Measurements from ENCODE around the gene LNP1. TPM values are rescaled to one million over a fixed set of nuclear protein-coding genes. Genes with fewer than 3 reads are reported as not detected.

LNP1 gene
- total and polyA plus RNA-seq, 4 donors, result 1.1 to 4.7 (median 1.5) TPM

DNA sequence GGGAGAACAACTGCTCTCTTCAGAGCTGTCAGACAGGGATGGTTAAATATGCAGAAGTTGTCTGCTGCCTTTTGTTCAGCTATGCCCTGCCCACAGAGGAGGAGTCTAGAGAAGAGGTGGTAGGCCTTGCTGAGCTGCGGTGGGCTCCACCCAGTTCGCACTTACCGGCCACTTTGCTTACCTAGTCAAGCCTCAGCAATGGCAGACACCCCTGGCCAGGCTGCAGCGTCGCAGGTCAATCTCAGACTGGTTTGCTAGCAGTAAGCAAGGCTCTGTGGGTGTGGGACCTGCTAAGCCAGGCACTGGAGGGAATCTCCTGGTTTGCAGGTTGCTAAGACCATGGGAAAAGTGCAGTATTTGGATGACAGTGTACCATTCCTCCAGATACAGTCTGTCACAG is 78.7 kb downstream of the LNP1 start (continued):
- TF ChIP-seq, protein P1, sequence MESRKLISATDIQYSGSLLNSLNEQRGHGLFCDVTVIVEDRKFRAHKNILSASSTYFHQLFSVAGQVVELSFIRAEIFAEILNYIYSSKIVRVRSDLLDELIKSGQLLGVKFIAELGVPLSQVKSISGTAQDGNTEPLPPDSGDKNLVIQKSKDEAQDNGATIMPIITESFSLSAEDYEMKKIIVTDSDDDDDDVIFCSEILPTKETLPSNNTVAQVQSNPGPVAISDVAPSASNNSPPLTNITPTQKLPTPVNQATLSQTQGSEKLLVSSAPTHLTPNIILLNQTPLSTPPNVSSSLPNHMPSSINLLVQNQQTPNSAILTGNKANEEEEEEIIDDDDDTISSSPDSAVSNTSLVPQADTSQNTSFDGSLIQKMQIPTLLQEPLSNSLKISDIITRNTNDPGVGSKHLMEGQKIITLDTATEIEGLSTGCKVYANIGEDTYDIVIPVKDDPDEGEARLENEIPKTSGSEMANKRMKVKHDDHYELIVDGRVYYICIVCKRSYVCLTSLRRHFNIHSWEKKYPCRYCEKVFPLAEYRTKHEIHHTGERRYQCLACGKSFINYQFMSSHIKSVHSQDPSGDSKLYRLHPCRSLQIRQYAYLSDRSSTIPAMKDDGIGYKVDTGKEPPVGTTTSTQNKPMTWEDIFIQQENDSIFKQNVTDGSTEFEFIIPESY (IDR thresholded peaks at IDR 0.05), result no peak
- TF ChIP-seq TAF1 (conservative IDR thresholded peaks at IDR 0.05), result no peak
- TF ChIP-seq, protein P2, sequence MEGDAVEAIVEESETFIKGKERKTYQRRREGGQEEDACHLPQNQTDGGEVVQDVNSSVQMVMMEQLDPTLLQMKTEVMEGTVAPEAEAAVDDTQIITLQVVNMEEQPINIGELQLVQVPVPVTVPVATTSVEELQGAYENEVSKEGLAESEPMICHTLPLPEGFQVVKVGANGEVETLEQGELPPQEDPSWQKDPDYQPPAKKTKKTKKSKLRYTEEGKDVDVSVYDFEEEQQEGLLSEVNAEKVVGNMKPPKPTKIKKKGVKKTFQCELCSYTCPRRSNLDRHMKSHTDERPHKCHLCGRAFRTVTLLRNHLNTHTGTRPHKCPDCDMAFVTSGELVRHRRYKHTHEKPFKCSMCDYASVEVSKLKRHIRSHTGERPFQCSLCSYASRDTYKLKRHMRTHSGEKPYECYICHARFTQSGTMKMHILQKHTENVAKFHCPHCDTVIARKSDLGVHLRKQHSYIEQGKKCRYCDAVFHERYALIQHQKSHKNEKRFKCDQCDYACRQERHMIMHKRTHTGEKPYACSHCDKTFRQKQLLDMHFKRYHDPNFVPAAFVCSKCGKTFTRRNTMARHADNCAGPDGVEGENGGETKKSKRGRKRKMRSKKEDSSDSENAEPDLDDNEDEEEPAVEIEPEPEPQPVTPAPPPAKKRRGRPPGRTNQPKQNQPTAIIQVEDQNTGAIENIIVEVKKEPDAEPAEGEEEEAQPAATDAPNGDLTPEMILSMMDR (IDR thresholded peaks at IDR 0.05; ENCODE audit: low read depth, low read length, missing input control), result no peak
- TF ChIP-seq RXRA (IDR thresholded peaks at IDR 0.05), result no peak

DNA sequence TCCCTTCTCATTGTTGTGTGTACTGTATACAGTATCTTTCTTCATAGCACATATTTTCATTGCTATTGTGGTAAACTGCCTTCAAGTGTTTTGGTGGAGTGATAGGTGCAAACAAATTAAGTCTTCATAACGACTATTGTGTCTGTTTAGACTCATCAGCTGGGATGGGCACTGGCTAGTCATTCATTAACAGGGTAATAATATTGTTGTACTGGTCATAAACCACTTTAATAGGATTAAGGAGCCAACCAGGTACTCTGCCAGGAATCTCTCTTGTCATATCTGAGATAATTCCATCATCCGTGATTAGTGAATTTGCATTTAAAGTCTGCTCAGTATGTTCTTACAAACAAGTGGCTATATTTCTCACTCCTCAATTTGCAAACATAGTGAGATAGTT is 80.8 kb downstream of the LNP1 start:
- no peak overlapping the region for H3K27ac ChIP-seq (ENCODE audit: low read depth in 1 of 2, low read length in 2 of 2)
- no peak overlapping the region for H3K9ac ChIP-seq (ENCODE audit: low read depth in 1 of 2, low read length in 2 of 2)
- no peaks in the 10 kb centered on the region for H3K27me3 ChIP-seq (ENCODE audit: control insufficient read depth in 4 of 4, insufficient read depth in 4 of 4, low read length in 3 of 4)
- H3K36me3 ChIP-seq (ENCODE audit: control insufficient read depth in 4 of 4, insufficient read depth in 3 of 4, low read depth in 1 of 4, low read length in 3 of 4), result no peaks in the 10 kb centered on the region
- H3K4me3 ChIP-seq (ENCODE audit: low read depth in 1 of 3, low read length in 3 of 3), result no peak overlapping the region
- no peaks in the 10 kb centered on the region for H3K4me1 ChIP-seq (ENCODE audit: control insufficient read depth in 4 of 4, insufficient read depth in 4 of 4, low read length in 3 of 4)
- 72% methylated on average over 2 of the region's 2 CpGs for WGBS
- TF ChIP-seq SP1 (IDR thresholded peaks at IDR 0.05) (no peak), HNF4G (IDR thresholded peaks at IDR 0.05) (no peak), TAF1 (conservative IDR thresholded peaks at IDR 0.05) (no peak), GABPA (IDR thresholded peaks at IDR 0.05 in 1 of 2, conservative IDR thresholded peaks at IDR 0.05 in 1 of 2) (no peak), EGR1 (IDR thresholded peaks at IDR 0.05; ENCODE audit: low read depth in 2 of 2) (no peak), HNF4A (conservative IDR thresholded peaks at IDR 0.05) (no peak), NR2F2 (IDR thresholded peaks at IDR 0.05) (no peak), FOXA2 (IDR thresholded peaks at IDR 0.05) (no peak)
- TF ChIP-seq, protein P1 (IDR thresholded peaks at IDR 0.05), result no peak
- TF ChIP-seq, protein P3, sequence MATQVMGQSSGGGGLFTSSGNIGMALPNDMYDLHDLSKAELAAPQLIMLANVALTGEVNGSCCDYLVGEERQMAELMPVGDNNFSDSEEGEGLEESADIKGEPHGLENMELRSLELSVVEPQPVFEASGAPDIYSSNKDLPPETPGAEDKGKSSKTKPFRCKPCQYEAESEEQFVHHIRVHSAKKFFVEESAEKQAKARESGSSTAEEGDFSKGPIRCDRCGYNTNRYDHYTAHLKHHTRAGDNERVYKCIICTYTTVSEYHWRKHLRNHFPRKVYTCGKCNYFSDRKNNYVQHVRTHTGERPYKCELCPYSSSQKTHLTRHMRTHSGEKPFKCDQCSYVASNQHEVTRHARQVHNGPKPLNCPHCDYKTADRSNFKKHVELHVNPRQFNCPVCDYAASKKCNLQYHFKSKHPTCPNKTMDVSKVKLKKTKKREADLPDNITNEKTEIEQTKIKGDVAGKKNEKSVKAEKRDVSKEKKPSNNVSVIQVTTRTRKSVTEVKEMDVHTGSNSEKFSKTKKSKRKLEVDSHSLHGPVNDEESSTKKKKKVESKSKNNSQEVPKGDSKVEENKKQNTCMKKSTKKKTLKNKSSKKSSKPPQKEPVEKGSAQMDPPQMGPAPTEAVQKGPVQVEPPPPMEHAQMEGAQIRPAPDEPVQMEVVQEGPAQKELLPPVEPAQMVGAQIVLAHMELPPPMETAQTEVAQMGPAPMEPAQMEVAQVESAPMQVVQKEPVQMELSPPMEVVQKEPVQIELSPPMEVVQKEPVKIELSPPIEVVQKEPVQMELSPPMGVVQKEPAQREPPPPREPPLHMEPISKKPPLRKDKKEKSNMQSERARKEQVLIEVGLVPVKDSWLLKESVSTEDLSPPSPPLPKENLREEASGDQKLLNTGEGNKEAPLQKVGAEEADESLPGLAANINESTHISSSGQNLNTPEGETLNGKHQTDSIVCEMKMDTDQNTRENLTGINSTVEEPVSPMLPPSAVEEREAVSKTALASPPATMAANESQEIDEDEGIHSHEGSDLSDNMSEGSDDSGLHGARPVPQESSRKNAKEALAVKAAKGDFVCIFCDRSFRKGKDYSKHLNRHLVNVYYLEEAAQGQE (IDR thresholded peaks at IDR 0.05), result no peak
- TF ChIP-seq, protein P4, sequence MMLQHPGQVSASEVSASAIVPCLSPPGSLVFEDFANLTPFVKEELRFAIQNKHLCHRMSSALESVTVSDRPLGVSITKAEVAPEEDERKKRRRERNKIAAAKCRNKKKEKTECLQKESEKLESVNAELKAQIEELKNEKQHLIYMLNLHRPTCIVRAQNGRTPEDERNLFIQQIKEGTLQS (IDR thresholded peaks at IDR 0.05), result no peak
- TF ChIP-seq, protein P5, sequence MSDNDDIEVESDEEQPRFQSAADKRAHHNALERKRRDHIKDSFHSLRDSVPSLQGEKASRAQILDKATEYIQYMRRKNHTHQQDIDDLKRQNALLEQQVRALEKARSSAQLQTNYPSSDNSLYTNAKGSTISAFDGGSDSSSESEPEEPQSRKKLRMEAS (IDR thresholded peaks at IDR 0.05), result no peak
- TF ChIP-seq, protein P2 (IDR thresholded peaks at IDR 0.05; ENCODE audit: low read depth, low read length, missing input control), result no peak
- DNase-seq (ENCODE audit: low spot score), result no peak
- H3K9me3 ChIP-seq (ENCODE audit: control insufficient read depth in 4 of 4, low read length in 3 of 4), result no peaks in the 10 kb centered on the region
